IMR-90 (cell line): Measurements from ENCODE around the gene AAGAB. TPM values are rescaled to one million over a fixed set of nuclear protein-coding genes. Genes with fewer than 3 reads are reported as not detected.
A peak's percentile ranks its signal among the peaks of the same experiment; 100 is the strongest.

Experiments
- ATAC-seq: fragments of 200-7000 bp; cut with Tn5 transposase; 2 replicates; pipeline ENCODE4 v1.9.1; 2020; ENCODE audit warnings: low read depth, mild to moderate bottlenecking, moderate library complexity
- BruUV-seq: library from RNA; stranded (reverse); fragments of 400-500 nt; replicated peaks from 2 replicates; lab custom pipeline; 2021; lab: Mats Ljungman, UMichigan
- CTCF ChIA-PET: fragments of 300-600 bp; formaldehyde crosslinking; extraction: SDS; loops from one replicate; lab custom pipeline; 2021; ENCODE audit warnings: antibody characterized with exemption; lab: Yijun Ruan, JAX
- POLR2A ChIA-PET: fragments of 300-600 bp; sonication (Branson Sonifier 250); formaldehyde crosslinking; loops from one replicate; lab custom pipeline; 2022; ENCODE audit warnings: antibody characterized with exemption; ENCODE audit not compliant: unreplicated experiment; lab: Charles Lee
- DNase-seq: peaks from one replicate; pipeline ENCODE4 v3.0.0; 2013
- H2AFZ ChIP-seq: replicated peaks from 2 replicates; pipeline ENCODE3; 2013; ENCODE audit warnings: low read length, mild to moderate bottlenecking; ENCODE audit not compliant: poor library complexity
- H2AK5ac ChIP-seq: 2 replicates; pipeline ENCODE4 v1.6.1; 2013; ENCODE audit warnings: low read depth, low read length, inconsistent platforms
- H2AK9ac ChIP-seq: replicated peaks from 2 replicates; pipeline ENCODE3; 2013; ENCODE audit warnings: mild to moderate bottlenecking, low read depth, low read length, moderate library complexity; ENCODE audit not compliant: poor library complexity
- H2BK120ac ChIP-seq: 2 replicates; pipeline ENCODE4 v1.6.1; 2013; ENCODE audit warnings: low read depth, low read length, inconsistent platforms
- H2BK15ac ChIP-seq: 3 replicates; pipeline ENCODE4 v1.6.1; 2013; ENCODE audit warnings: low read depth, low read length, inconsistent platforms
- H2BK20ac ChIP-seq: 2 replicates; pipeline ENCODE4 v1.6.1; 2013; ENCODE audit warnings: low read depth, mild to moderate bottlenecking, inconsistent platforms, low read length, moderate library complexity
- H2BK5ac ChIP-seq: 2 replicates; pipeline ENCODE4 v1.6.1; 2013; ENCODE audit warnings: mild to moderate bottlenecking, low read depth, low read length, inconsistent platforms; ENCODE audit not compliant: poor library complexity, severe bottlenecking
- H3K14ac ChIP-seq: replicated peaks from 2 replicates; pipeline ENCODE4 v1.6.1; 2013; ENCODE audit warnings: low read depth, low read length, inconsistent platforms
- H3K18ac ChIP-seq: 2 replicates; pipeline ENCODE4 v1.6.1; 2013; ENCODE audit warnings: low read depth, low read length, control low read depth
- H3K23ac ChIP-seq: 2 replicates; pipeline ENCODE4 v1.6.1; 2013; ENCODE audit warnings: low read depth, low read length, inconsistent platforms
- H3K27ac ChIP-seq: 2 replicates; pipeline ENCODE4 v1.5.1; 2013; ENCODE audit warnings: mild to moderate bottlenecking, control low read depth, low read length; ENCODE audit not compliant: insufficient read depth
- H3K27me3 ChIP-seq: 2 replicates; pipeline ENCODE4 v1.6.1; 2013; ENCODE audit warnings: low read length; ENCODE audit not compliant: control insufficient read depth, insufficient read depth
- H3K36me3 ChIP-seq: 2 replicates; pipeline ENCODE4 v1.6.1; 2013; ENCODE audit warnings: low read length, mixed read lengths; ENCODE audit not compliant: control insufficient read depth, insufficient read depth
- H3K4ac ChIP-seq: 2 replicates; pipeline ENCODE4 v1.6.1; 2013; ENCODE audit warnings: low read depth, low read length, inconsistent platforms
- H3K4me1 ChIP-seq: 2 replicates; pipeline ENCODE4 v1.6.1; 2013; ENCODE audit warnings: low read length, mixed read lengths; ENCODE audit not compliant: control insufficient read depth, insufficient read depth
- H3K4me2 ChIP-seq: 2 replicates; pipeline ENCODE4 v1.6.1; 2013; ENCODE audit warnings: low read depth, mild to moderate bottlenecking, control low read depth, low read length, moderate library complexity
- H3K4me3 ChIP-seq: 2 replicates; pipeline ENCODE4 v1.5.1; 2013; ENCODE audit warnings: low read depth, mild to moderate bottlenecking, control low read depth, low read length, moderate library complexity; ENCODE audit not compliant: insufficient read depth
- H3K56ac ChIP-seq: 2 replicates; pipeline ENCODE4 v1.6.1; 2013; ENCODE audit warnings: low read length, inconsistent platforms; ENCODE audit not compliant: insufficient read depth; ENCODE audit errors: extremely low read depth
- H3K79me1 ChIP-seq, 2 experiments: 2 replicates each; pipeline ENCODE4 v1.6.1; 2013; ENCODE audit warnings: low read length in 2 of 2, inconsistent platforms in 1 of 2, low read depth in 1 of 2
- H3K9ac ChIP-seq: 2 replicates; pipeline ENCODE4 v1.6.1; 2013; ENCODE audit warnings: low read depth, low read length, control low read depth
- H3K9me1 ChIP-seq: 2 replicates; pipeline ENCODE4 v1.6.1; 2013; ENCODE audit warnings: low read length, inconsistent platforms; ENCODE audit not compliant: insufficient read depth
- H3K9me3 ChIP-seq: 2 replicates; pipeline ENCODE4 v1.6.1; 2013; ENCODE audit warnings: low read length; ENCODE audit not compliant: control insufficient read depth, insufficient read depth
- H4K20me1 ChIP-seq: 2 replicates; pipeline ENCODE4 v1.6.1; 2013; ENCODE audit warnings: low read length, inconsistent platforms; ENCODE audit not compliant: insufficient read depth
- H4K5ac ChIP-seq: 2 replicates; pipeline ENCODE4 v1.6.1; 2013; ENCODE audit warnings: mild to moderate bottlenecking, low read depth, low read length, control low read depth
- H4K8ac ChIP-seq, 2 experiments: 2 replicates each; pipeline ENCODE4 v1.6.1; 2013; ENCODE audit warnings: low read depth in 2 of 2, low read length in 2 of 2, control low read depth in 1 of 2, inconsistent platforms in 1 of 2
- H4K91ac ChIP-seq: 2 replicates; pipeline ENCODE4 v1.6.1; 2013; ENCODE audit warnings: low read depth, low read length, inconsistent platforms; ENCODE audit not compliant: insufficient read depth
- CTCF ChIP-seq: conservative IDR thresholded peaks from 2 replicates; pipeline ENCODE4 v1.5.1; 2012; ENCODE audit warnings: mild to moderate bottlenecking, low read depth, low read length, improper control_type of control experiment
- FOS ChIP-seq: fragments of 150-350 bp; IDR thresholded peaks from 2 replicates; pipeline ENCODE4 v1.6.1; 2016; ENCODE audit warnings: low read depth, low read length
- MAZ ChIP-seq: IDR thresholded peaks from 2 replicates; pipeline ENCODE4 v1.6.1; 2012; ENCODE audit warnings: low read depth, mild to moderate bottlenecking, low read length, improper control_type of control experiment, moderate library complexity, borderline replicate concordance
- WGBS, 2 experiments: methylation state at CpG; one replicate each; pipeline versions ENCODE4 v1.1.5 to v1.1.7; 2013; ENCODE audit warnings: missing lambda C conversion rate in 2 of 2; ENCODE audit not compliant: insufficient read length in 1 of 2; ENCODE audit errors: extremely low coverage in 2 of 2; 5-methylcytosine and 5-hydroxymethylcytosine counted together
- dilution Hi-C: fragments of 300-500 bp; cut with HindIII; formaldehyde crosslinking; loops from one replicate; pipeline ENCODE4 v1.14.3; 2018; ENCODE audit warnings: low sequenced_read_pairs; ENCODE audit not compliant: unreplicated experiment
- in situ Hi-C: fragments of 300-500 bp; cut with MboI; formaldehyde crosslinking; loops from 3 replicates; pipeline ENCODE4 v1.14.3; 2019; ENCODE audit warnings: low sequenced_read_pairs, inconsistent platforms, mixed read lengths
- intact Hi-C: fragments of 100-400 bp; cut with micrococcal nuclease; formaldehyde crosslinking; loops from 2 replicates; pipeline ENCODE4 v1.10.0; 2022
- polyA plus RNA-seq, 3 experiments: library from polyadenylated mRNA; depleted of rRNA; stranded (reverse); fragments of >200 nt; gene quantifications; 2 replicates each; pipeline ENCODE4 v1.2.3, GENCODE V29; 2012; ENCODE audit warnings: low replicate concordance in 1 of 3
- total RNA-seq: library from RNA; depleted of rRNA; stranded (reverse); fragments of >200 nt; gene quantifications from 2 replicates; pipeline ENCODE4 v1.2.3, GENCODE V29; 2012

Gene AAGAB
- total and polyA plus RNA-seq, 2 of the 4 experiments (the other 2 are of a cell fraction) = 26.1 to 69.7 TPM

- in situ Hi-C loops = no loop called here
- CTCF ChIA-PET = no interaction called here
- DNase-seq = no peak
Measured at GRCh38 chr15:67180514-67181191, 73.8 kb downstream of the AAGAB start.

More at GRCh38 chr15:67180514-67181191, 73.8 kb downstream of the AAGAB start:
- Histone ChIP-seq H2BK5ac (peak overlapping the region; percentile 92), H4K20me1 (peaks cover 6% of the 10 kb centered on the region), H3K9me1 (peaks cover 66% of the 10 kb centered on the region), H3K27ac (peak overlapping the region; percentile 90), H3K9me3 (no peaks in the 10 kb centered on the region), H3K56ac (no peak overlapping the region), H3K4ac (peak overlapping the region; percentile 95), H4K91ac (peak overlapping the region; percentile 87), H3K36me3 (peaks cover 75% of the 10 kb centered on the region), H2BK120ac (0 out of 2 replicates have a peak overlapping the region, but pooled peaks have one; percentile 97), H3K4me1 (peaks cover 64% of the 10 kb centered on the region), H4K5ac (peak overlapping the region; percentile 21; the same call in 1 of the 2 replicates), H2BK15ac (no peak overlapping the region), H2AK9ac (no peak overlapping the region), H2AFZ (no peak overlapping the region), H3K27me3 (no peaks in the 10 kb centered on the region), H4K8ac (peak overlapping the region; percentile 35 to 96; a peak in 3 of 4 replicates), H3K14ac (peak overlapping the region; percentile 43; the same call in 1 of the 2 replicates), H3K23ac (no peak overlapping the region), H3K9ac (no peak overlapping the region), H3K18ac (peak overlapping the region; percentile 78; the same call in 1 of the 2 replicates), H3K4me3 (no peak overlapping the region), H3K4me2 (no peak overlapping the region), H3K79me1 (peaks cover 64 to 91% of the 10 kb centered on the region in 2 experiments), H2BK20ac (peak overlapping the region; percentile 68; the same call in 1 of the 2 replicates), H2AK5ac (peak overlapping the region; percentile 84)
- no TSS peak for BruUV-seq
- no peak for ATAC-seq
- POLR2A ChIA-PET = no interaction called here
- intact Hi-C loops (no loop called here), dilution Hi-C loops (no loop called here)
- TF ChIP-seq FOS (no peak), CTCF (peak; percentile 9; the same call in 1 of the 2 replicates), MAZ (no peak)
- WGBS, 2 experiments = no CpG with 5 or more reads among the region's 10 CpGs
